ENCODE data around the gene DENND5A.
"Not testable (repeated sequence)": the region's sequence is repeated elsewhere in the genome, so short reads cannot be mapped to it uniquely, and the experiment has no call there.

DENND5A gene

DNA sequence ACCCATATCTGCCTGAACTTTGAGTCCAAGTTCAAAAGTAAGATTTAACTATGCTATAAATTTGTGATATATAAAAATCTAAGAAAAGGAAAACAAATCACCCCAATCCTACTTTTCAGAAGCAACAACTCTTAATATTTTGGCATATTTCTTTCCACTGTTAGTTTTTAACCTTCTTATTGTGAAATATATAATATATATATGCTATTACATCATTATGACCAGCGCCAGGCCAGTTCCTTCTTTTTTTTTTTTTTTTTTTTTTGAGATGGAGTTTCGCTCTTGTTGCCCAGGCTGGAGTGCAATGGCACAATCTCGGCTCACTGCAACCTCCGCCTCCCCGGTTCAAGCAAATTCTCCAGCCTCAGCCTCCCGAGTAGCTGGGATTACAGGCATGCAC, 103.2 kb downstream of the DENND5A start:
- H3K27me3 Mint-ChIP-seq; H3K27ac Mint-ChIP-seq; ATAC-seq (replicated peaks); DNase-seq; H3K4me3 Mint-ChIP-seq; H3K9me3 Mint-ChIP-seq: not testable (repeated sequence)
- Mint-ChIP-seq H3K4me1 (peaks cover 11 to 21% of the 10 kb centered on the region in 2 donors), H3K36me3 (peaks cover 9 to 29% of the 10 kb centered on the region in 2 donors)

DNA sequence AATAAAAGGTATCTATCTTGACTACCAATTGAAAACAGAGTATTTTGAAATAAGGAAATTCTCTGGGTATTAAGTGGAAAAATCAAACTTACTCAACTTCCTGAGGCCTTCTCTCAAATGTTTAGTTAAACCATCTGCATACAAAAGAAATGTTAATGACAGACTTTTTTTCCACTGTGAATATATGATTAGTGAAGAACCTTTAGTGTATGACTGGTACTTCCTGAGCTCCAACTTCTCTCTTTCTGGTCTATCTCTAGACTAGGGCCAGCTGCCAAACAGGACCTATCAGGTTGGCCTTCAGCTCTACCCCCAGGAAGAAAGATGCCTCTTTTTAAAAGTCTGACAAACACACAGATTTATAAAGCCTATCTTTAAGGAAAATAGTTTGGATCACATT, 105.0 kb downstream of the DENND5A start:
- peak; percentile 98 for ATAC-seq (replicated peaks)
- no peak for DNase-seq
- peak overlapping the region in 1 of 2 donors; percentile 17 for H3K4me3 Mint-ChIP-seq

DNA sequence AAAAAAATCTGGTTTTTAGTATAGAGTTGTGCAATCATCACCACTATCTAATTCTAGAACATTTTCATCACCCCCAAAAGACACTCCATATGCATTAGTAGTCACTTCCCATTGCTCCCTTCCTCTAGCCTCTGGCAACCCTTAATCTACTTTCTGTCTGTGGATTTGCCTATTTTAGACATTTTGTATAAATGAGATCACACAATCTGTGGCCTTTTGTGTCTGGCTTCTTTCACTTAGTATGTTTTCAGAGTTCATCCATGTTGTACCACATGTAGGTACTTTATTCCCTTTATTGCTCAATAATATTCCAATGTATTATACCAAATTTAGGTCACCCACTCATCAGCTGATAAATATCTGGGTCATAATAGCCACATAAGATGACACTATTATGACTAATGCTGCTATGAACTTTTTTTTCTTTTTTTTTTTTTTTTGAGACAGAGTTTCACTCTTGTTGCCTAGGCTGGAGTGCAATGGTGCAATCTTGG, 106.2 kb downstream of the DENND5A start:
- H3K36me3 Mint-ChIP-seq = peaks cover 10 to 31% of the 10 kb centered on the region in 2 donors
- H3K4me3 Mint-ChIP-seq = no peak overlapping the region
- H3K9me3 Mint-ChIP-seq = no peaks in the 10 kb centered on the region
- no peak overlapping the region for H3K27ac Mint-ChIP-seq
- H3K27me3 Mint-ChIP-seq = no peaks in the 10 kb centered on the region
- DNase-seq (no peak), ATAC-seq (replicated peaks) (peak in 1 of 2 donors; percentile 33)
- H3K4me1 Mint-ChIP-seq = peaks cover 11 to 21% of the 10 kb centered on the region in 2 donors

More for the DNA sequence above, 105.0 kb downstream of the DENND5A start:
- peaks cover 10 to 29% of the 10 kb centered on the region in 2 donors for H3K36me3 Mint-ChIP-seq
- peaks cover 11 to 21% of the 10 kb centered on the region in 2 donors for H3K4me1 Mint-ChIP-seq
- H3K9me3 Mint-ChIP-seq = no peaks in the 10 kb centered on the region
- H3K27ac Mint-ChIP-seq = peak overlapping the region; percentile 90
- no peaks in the 10 kb centered on the region for H3K27me3 Mint-ChIP-seq

DNA sequence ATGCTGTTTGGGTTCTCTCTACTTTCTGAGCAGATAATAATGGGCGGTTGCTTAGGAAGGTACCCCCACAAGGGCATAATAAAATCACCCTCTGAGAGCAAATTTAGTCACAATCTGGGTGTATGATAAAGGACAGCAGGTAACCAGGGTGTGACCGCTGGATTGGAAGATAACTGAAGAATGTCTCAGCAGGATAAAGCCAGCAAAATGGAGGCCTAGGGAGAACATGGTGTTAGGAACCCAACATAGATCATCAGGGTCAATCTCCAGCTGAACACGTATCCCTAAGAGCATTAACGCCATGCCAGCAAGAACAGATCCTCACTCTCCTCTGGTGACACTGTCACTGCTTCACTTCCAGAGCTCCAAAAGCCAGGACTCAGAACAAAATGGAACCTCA, 109.2 kb downstream of the DENND5A start:
- Mint-ChIP-seq H3K27me3 (no peaks in the 10 kb centered on the region), H3K9me3 (no peaks in the 10 kb centered on the region), H3K36me3 (peaks cover 12 to 36% of the 10 kb centered on the region in 2 donors), H3K4me1 (peaks cover 11 to 21% of the 10 kb centered on the region in 2 donors), H3K27ac (no peak overlapping the region), H3K4me3 (no peak overlapping the region)
- ATAC-seq (replicated peaks) = no peak
- DNase-seq = no peak

DNA sequence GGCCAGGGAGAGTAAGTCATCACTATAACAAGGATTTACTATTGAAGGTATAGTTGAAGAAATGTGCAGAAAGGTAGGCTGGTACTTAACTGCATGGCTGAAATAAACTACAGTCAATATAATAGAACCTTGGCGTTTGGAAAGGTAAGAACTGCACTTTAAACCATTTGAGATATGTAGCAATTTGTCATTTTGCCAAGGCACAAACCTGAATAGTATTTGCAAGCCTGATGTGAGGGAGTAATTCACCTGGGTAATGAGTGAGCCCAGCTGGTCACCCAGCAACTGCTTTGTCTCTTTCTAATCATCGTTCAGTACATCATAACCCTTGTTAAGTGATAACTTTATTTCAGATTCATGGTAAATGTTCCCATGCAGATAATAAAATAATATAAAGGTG, 111.5 kb downstream of the DENND5A start:
- Mint-ChIP-seq H3K36me3 (peaks cover 17 to 41% of the 10 kb centered on the region in 2 donors), H3K4me3 (no peak overlapping the region), H3K4me1 (no peaks in the 10 kb centered on the region), H3K9me3 (no peaks in the 10 kb centered on the region), H3K27me3 (no peaks in the 10 kb centered on the region), H3K27ac (no peak overlapping the region)
- ATAC-seq (replicated peaks) (no peak), DNase-seq (no peak)

DNA sequence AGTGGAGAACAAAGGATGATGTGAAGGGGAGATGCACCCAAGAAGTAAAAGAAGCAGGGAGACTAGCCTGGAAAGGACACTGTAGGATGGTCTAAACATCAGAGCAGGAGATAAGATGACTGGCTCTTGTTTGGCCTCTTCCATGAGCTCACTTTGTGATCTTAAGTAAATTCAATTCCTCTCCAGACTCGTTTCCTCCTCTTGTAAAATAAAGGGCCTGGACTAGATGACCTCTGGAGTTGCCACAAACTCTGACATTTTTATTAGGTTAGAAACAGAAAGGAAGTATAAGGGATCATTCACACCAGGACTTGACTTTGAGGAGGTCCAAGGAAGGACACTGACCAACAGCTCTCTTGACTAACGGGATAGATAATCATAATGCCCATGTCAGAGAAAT, 113.5 kb downstream of the DENND5A start:
- no peak overlapping the region for H3K27ac Mint-ChIP-seq
- H3K4me1 Mint-ChIP-seq = no peaks in the 10 kb centered on the region
- H3K27me3 Mint-ChIP-seq = no peaks in the 10 kb centered on the region

DNA sequence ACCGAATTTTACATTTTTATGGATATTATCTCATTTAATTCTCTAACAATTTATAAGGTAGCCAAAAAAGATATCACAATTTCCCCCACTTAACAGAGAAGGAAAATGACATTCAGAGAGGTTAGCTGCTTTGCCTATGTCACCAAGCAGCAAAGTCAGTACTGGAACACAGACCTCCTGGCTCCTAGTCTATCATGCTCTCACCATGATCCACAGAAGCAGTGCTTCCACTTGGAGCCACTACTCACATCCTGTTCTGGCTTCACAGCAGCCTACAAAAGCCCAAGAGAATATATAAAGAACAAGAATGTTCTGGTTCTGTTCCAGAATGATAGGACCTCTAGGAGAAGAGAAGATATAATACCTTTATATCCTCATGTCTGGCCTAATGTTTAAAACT, 114.2 kb downstream of the DENND5A start:
- Mint-ChIP-seq H3K27me3 (no peaks in the 10 kb centered on the region), H3K36me3 (peaks cover 37 to 57% of the 10 kb centered on the region in 2 donors), H3K4me1 (no peaks in the 10 kb centered on the region), H3K27ac (no peak overlapping the region), H3K4me3 (no peak overlapping the region), H3K9me3 (no peaks in the 10 kb centered on the region)
- no peak for DNase-seq
- no peak for ATAC-seq (replicated peaks)

More for the DNA sequence above, 113.5 kb downstream of the DENND5A start:
- H3K9me3 Mint-ChIP-seq = no peaks in the 10 kb centered on the region
- H3K4me3 Mint-ChIP-seq = no peak overlapping the region
- ATAC-seq (replicated peaks) = no peak
- no peak for DNase-seq
- H3K36me3 Mint-ChIP-seq = peaks cover 35 to 56% of the 10 kb centered on the region in 2 donors

DNA sequence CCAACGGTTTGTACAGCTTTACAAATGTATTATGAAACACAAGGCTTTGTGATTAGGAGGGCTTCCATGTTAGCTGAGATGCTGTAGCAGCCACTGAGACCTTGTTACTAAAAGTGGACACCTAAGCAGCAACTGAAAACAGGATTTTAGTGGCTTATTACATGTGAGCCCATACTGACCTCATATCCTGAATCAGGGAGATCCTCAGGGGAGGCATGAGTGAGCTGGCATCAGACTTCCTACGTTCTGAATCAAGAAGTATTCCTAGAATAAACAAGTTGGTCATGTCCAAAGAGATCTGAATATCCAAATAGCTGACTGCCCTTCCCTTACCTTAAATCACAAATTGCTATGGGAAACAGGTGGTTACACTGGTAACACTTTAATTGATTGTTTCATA, 114.6 kb downstream of the DENND5A start:
- H3K9me3 Mint-ChIP-seq = no peaks in the 10 kb centered on the region
- H3K36me3 Mint-ChIP-seq = peaks cover 35 to 53% of the 10 kb centered on the region in 2 donors
- DNase-seq (no peak), ATAC-seq (replicated peaks) (no peak)
- no peaks in the 10 kb centered on the region for H3K4me1 Mint-ChIP-seq
- no peaks in the 10 kb centered on the region for H3K27me3 Mint-ChIP-seq
- no peak overlapping the region for H3K27ac Mint-ChIP-seq
- H3K4me3 Mint-ChIP-seq = no peak overlapping the region

DNA sequence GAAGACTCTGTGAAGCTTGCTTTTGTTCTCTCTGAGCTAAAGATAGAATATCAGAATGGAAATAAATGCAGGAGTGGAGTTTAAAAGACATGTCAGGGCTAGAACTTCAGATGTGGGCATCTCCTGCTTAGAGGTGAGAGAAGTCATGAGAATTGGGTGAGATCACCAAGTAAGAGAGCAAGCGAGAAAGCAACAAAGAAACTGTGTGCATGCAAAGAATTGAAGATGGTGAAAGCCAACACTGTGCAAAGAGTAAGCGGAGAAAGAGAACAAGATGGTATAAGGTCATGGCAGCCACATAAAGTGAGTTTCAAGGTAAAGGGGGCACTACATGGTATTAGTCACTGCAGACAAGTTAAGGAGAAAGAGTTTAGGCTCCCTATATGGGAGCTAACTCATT, 116.4 kb downstream of the DENND5A start:
- Mint-ChIP-seq H3K36me3 (peaks cover 37 to 59% of the 10 kb centered on the region in 2 donors), H3K27ac (no peak overlapping the region), H3K9me3 (no peaks in the 10 kb centered on the region)

DNA sequence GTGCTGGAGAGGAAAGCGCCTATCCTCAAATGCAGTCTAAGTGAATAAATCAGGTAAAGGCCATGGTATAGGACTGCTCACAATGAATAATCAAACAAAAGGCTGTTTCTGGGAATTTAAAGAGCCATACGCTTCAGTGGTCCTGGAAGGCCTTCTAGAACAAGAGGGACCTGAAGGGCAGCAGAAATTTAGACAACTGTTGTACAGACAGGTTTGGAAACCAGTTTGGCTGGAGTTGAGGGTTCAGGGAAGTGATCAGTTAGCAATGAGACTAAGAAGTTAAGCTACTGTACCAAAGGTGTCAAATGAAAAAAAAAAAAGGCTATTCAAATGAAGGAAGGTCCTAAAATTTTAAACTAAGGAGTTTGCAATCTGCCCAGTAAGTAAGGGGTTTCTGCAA, 117.1 kb downstream of the DENND5A start:
- no peaks in the 10 kb centered on the region for H3K4me1 Mint-ChIP-seq
- ATAC-seq (replicated peaks) (no peak), DNase-seq (no peak)
- peaks cover 40 to 66% of the 10 kb centered on the region in 2 donors for H3K36me3 Mint-ChIP-seq
- H3K9me3 Mint-ChIP-seq = no peaks in the 10 kb centered on the region
- no peak overlapping the region for H3K27ac Mint-ChIP-seq
- no peak overlapping the region for H3K4me3 Mint-ChIP-seq
- H3K27me3 Mint-ChIP-seq = no peaks in the 10 kb centered on the region

More for the DNA sequence above, 116.4 kb downstream of the DENND5A start:
- DNase-seq (no peak), ATAC-seq (replicated peaks) (no peak)
- Mint-ChIP-seq H3K4me1 (no peaks in the 10 kb centered on the region), H3K27me3 (no peaks in the 10 kb centered on the region), H3K4me3 (no peak overlapping the region)

DNA sequence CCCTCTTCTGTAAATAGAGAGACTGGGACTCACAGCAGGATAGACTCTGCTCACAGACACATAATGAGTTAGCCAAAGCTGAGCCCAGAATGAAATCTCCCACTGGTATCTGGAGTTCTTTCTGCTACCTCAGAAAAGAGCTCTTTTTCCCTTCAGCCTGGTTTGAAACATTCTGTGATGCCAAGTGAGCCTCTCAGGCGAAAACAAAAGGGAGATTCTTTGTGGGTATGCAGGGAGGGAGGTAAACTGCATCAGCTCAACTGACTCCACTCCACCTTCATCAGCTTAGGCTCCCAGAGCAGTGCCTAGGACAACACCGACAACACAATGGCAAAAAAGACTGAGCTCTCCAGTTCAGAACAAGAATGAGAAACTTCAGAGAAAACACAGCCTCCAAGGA, 118.7 kb downstream of the DENND5A start:
- H3K9me3 Mint-ChIP-seq = no peaks in the 10 kb centered on the region
- H3K27me3 Mint-ChIP-seq = no peaks in the 10 kb centered on the region
- peaks cover 50 to 73% of the 10 kb centered on the region in 2 donors for H3K36me3 Mint-ChIP-seq
- no peaks in the 10 kb centered on the region for H3K4me1 Mint-ChIP-seq
- ATAC-seq (replicated peaks) = no peak
- no peak for DNase-seq
- no peak overlapping the region for H3K27ac Mint-ChIP-seq
- H3K4me3 Mint-ChIP-seq = no peak overlapping the region

DNA sequence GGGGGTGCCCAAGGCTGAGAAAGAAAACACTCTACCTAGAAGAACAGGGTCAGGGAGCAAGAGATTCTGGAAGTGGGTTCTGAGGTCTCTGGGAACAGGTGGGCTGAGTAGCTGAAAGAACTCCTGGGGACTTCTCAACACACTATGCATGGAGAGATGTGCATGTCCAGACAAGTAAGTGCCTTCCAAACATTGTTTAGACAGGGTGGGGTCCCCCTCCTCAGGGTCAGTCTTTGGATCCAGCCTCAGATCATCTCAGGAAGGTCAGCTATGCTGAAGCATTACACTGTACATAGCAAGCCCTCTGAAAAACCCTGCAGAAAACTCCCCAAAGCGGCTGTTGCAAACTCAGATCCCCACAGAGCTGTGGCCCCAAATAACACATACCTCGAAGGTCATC, 119.9 kb downstream of the DENND5A start:
- H3K9me3 Mint-ChIP-seq = no peaks in the 10 kb centered on the region
- no peaks in the 10 kb centered on the region for H3K4me1 Mint-ChIP-seq
- H3K27ac Mint-ChIP-seq = no peak overlapping the region
- peaks cover 50 to 77% of the 10 kb centered on the region in 2 donors for H3K36me3 Mint-ChIP-seq
- DNase-seq (no peak), ATAC-seq (replicated peaks) (no peak)
- H3K4me3 Mint-ChIP-seq = no peak overlapping the region
- no peaks in the 10 kb centered on the region for H3K27me3 Mint-ChIP-seq

DNA sequence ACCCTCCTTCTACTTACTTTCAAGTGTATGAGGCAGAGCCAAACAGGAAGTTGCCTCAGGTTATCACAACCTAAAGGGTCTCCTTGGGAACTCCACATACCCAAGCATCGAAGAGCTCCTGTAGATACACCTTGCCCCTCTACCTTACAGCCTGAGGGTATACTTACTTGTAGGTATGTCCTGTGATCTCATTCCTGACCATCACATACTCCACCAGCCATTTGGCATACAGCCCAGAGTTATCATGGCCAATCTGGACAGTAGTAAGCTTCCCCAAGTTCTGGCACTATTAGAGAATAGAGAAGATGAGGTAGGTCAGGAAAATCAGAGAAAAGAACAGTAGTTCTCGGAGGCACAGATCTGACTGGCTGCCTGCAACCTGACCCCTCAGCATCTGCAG, 120.3 kb downstream of the DENND5A start:
- no peak for DNase-seq
- no peak overlapping the region for H3K27ac Mint-ChIP-seq
- no peaks in the 10 kb centered on the region for H3K9me3 Mint-ChIP-seq

DNA sequence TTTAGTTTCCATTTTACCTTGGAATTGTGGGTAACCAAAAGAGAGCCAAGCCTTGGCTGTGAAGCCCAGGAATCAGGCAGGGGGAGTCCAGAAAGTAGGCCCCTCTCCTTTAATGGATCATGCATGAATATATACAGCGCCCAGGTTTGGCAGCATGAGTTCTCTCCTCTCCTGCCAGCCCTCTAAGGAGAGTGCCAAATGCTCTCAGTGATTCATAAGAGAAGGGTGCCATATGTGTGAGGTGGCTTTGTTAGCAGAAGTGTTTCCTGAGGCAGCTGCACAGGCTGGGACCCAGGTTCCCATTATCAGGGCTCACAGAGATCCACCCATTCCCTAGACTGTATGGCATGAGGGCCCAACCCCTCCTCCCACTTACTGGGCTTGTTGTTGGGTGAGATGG, 121.4 kb downstream of the DENND5A start:
- H3K27me3 Mint-ChIP-seq = no peaks in the 10 kb centered on the region
- no peak for ATAC-seq (replicated peaks)
- H3K36me3 Mint-ChIP-seq = peaks cover 45 to 73% of the 10 kb centered on the region in 2 donors
- no peaks in the 10 kb centered on the region for H3K9me3 Mint-ChIP-seq
- no peak for DNase-seq
- no peak overlapping the region for H3K27ac Mint-ChIP-seq
- no peaks in the 10 kb centered on the region for H3K4me1 Mint-ChIP-seq
- no peak overlapping the region for H3K4me3 Mint-ChIP-seq

More for the DNA sequence above, 120.3 kb downstream of the DENND5A start:
- Mint-ChIP-seq H3K4me3 (no peak overlapping the region), H3K36me3 (peaks cover 50 to 78% of the 10 kb centered on the region in 2 donors), H3K4me1 (no peaks in the 10 kb centered on the region), H3K27me3 (no peaks in the 10 kb centered on the region)
- no peak for ATAC-seq (replicated peaks)

DNA sequence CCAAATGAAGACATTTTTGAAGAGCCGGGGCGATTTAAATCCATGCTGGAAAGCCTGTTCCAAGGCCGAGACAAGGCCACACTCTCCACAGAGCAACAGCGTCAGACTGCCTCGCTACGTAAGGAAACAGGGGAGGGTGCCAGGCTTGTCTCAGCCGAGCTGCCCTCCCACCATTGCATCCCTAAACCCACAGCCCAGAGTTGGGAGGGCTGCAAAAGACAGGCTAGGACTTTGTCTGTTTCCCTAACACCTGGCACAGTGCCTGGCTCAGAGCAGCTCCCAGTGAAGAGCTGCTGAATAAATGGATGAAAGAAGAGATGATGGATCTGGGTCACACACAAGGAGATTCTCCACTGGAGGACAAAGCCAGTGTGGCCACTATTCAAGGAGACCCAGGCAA, 122.4 kb downstream of the DENND5A start:
- H3K27me3 Mint-ChIP-seq = no peaks in the 10 kb centered on the region
- H3K27ac Mint-ChIP-seq = no peak overlapping the region
- DNase-seq (no peak), ATAC-seq (replicated peaks) (no peak)
- no peak overlapping the region for H3K4me3 Mint-ChIP-seq
- peaks cover 40 to 72% of the 10 kb centered on the region in 2 donors for H3K36me3 Mint-ChIP-seq
- H3K9me3 Mint-ChIP-seq = no peaks in the 10 kb centered on the region
- peaks cover 3% of the 10 kb centered on the region in 2 donors for H3K4me1 Mint-ChIP-seq

DNA sequence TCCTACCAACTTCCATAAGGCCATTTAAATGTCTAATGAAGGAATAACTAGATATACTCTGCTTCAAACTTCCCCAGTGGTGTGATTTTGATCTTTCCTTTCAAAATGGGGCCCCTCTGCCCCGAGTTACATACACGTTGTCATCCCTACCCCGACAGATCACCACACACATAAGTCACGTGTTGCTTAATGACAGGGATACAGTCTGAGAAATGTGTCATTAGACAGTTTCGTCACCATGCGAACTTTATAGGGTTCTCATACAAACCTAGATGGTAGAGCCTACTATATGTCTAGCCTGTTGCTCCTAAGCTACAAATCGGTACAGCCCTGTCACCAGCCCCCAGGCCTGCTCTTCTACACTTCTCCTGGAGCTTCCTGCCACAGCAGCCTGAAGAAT, 124.0 kb downstream of the DENND5A start:
- Mint-ChIP-seq H3K27me3 (no peaks in the 10 kb centered on the region), H3K36me3 (peaks cover 28 to 64% of the 10 kb centered on the region in 2 donors), H3K4me3 (no peak overlapping the region), H3K27ac (no peak overlapping the region), H3K4me1 (peaks cover 5 to 6% of the 10 kb centered on the region in 2 donors), H3K9me3 (no peaks in the 10 kb centered on the region)
- no peak for DNase-seq
- no peak for ATAC-seq (replicated peaks)
